SK-N-MC (cell line): ENCODE measurements around the gene H2BK1.

Experiments used
- DNase-seq: peaks from one replicate; pipeline ENCODE4 v3.0.0-alpha.2; 2011; ENCODE audit warnings: low read depth, low spot score
- H3K27ac ChIP-seq: fragments of 200-600 bp; sonication (generic); 2 replicates; pipeline ENCODE4 v1.5.1; 2016; ENCODE audit warnings: mixed run types
- H3K36me3 ChIP-seq: fragments of 200-600 bp; sonication (generic); 2 replicates; pipeline ENCODE4 v1.6.1; 2017; ENCODE audit warnings: antibody characterized with exemption, low read length, mixed read lengths; ENCODE audit not compliant: insufficient read depth
- H3K4me3 ChIP-seq: fragments of 200-600 bp; sonication (generic); 2 replicates; pipeline ENCODE4 v1.5.1; 2016
- H3K9ac ChIP-seq: fragments of 200-600 bp; sonication (generic); 2 replicates; pipeline ENCODE4 v1.8.0; 2017; ENCODE audit warnings: mixed run types, mixed read lengths; ENCODE audit not compliant: insufficient read length
- H3K9me3 ChIP-seq: fragments of 200-600 bp; sonication (generic); 2 replicates; pipeline ENCODE4 v1.6.1; 2017; ENCODE audit warnings: low read depth, mild to moderate bottlenecking, antibody characterized with exemption, low read length, moderate library complexity, mixed read lengths
- EZH2 ChIP-seq: fragments of 200-600 bp; sonication (generic); IDR thresholded peaks from one replicate; pipeline ENCODE4 v1.6.1; 2017; ENCODE audit warnings: antibody characterized with exemption
- FOXP2 ChIP-seq: optimal IDR thresholded peaks from 2 replicates; pipeline ENCODE3; 2011; ENCODE audit warnings: mild to moderate bottlenecking, moderate library complexity; ENCODE audit not compliant: insufficient read depth; ENCODE audit errors: extremely low read length, control extremely low read depth
- POLR2AphosphoS5 ChIP-seq: IDR thresholded peaks from 2 replicates; pipeline ENCODE4 v1.6.1; 2012; ENCODE audit warnings: mild to moderate bottlenecking, low read depth, low read length, borderline replicate concordance

H2BK1 gene

DNA sequence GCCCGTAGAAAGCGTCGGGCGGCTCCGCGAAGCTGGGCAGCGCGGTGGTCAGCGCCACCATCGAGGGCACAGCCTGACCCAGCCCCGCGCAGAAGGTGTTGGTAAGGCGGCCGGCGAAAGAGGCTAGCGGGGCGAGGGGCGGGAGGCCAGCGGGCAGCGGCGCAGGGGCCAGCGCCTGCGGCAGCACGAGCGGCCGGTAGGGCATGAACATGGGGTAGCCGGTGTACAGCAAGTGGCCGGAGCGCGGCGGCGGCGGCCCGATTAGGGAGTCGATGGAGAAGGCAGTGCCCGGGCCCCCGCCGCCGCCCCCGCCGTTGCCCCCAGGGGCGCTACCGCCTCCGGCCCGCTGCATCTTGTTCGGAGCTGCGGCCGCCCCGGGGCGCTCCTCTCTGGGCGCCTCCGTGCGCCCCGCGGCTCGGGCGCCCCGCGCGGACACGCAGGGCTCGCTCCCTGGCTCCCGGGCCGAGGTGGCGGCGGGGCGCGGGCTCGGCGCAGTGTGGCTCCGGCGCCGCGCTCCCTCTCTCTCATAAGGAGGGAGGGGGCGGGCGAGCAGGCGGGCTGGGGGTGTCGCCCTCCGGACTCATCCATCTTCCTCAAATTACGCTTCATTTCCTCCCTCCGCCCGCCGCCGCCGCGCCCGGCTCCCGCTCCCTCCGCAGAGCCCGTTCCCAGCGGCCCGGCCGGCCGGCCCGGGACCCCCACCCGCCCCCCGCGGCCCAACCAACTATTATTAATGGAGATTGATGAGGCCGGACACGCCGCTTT lies 42.9 kb downstream of the H2BK1 start, which contains the start of gene GBX1:
Gene GBX1 (minus strand): TSS at position 498 of the 765 bp plus-strand sequence. CDS start 146 bp downstream, at position 352.
- Histone ChIP-seq H3K27ac (no peak within 1 kb of the TSS), H3K9me3 (no peaks in the 10 kb centered on the region), H3K9ac (no peak within 1 kb of the TSS), H3K4me3 (peak within 1 kb of the TSS; percentile 70), H3K36me3 (no peaks in the 10 kb centered on the region)
- TF ChIP-seq POLR2AphosphoS5 (no peak), EZH2 (peak; percentile 95)
- DNase-seq, result no peak

DNA sequence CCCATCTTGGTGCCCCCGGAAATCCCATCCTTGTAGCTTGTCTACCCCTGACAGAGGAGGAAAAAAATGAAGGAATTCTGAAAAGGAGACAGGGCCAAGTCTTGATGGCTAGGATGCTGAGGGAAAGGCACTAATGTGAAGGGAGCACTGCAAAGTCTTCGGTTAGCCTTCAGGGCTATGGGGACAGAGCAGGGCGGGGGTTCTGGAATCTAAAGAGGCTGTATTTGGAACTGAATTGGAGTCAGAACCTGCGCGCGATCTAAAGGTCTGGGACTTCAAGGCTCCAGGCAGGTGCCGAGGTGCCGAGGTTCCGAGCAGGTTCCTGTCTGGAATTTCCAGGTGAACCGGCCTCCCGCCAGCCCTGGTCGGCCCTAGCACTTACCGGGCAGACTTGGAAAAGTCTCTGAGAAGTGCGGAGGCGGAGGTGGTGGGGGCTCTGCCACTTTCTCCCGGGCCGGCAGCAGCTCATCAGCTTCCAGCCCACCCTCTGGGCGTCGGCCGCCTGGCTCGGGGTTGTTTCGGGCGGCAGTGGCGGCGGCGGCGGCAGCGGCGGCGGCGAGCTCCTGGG lies 43.6 kb downstream of the H2BK1 start:
- DNase-seq, result no peak
- H3K9ac ChIP-seq, result no peak overlapping the region
- H3K36me3 ChIP-seq, result no peaks in the 10 kb centered on the region
- no peak overlapping the region for H3K27ac ChIP-seq
- no peaks in the 10 kb centered on the region for H3K9me3 ChIP-seq
- no peak for TF ChIP-seq POLR2AphosphoS5
- no peak for TF ChIP-seq EZH2
- TF ChIP-seq FOXP2, result no peak
- peak overlapping the region; percentile 70 for H3K4me3 ChIP-seq

DNA sequence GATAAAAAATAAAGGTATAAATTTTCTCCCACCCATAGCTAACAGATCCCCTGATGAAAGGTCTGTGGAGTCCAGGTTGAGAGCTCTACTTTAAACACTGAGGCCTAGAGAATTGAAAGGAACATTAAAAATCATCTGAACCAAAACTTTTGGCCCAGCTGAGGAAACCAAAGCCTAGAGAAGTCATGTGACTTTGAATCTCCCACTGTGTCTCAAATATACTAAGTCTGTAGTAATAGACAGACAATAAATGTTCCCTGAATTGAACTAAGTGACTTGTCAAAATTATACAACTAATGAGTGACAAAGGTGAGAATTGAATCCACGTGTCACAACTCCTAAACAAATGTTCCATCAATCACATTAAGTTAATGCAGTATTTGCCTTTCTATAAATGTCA lies 48.5 kb downstream of the H2BK1 start:
- H3K9ac ChIP-seq, result peak overlapping the region; percentile 51
- H3K9me3 ChIP-seq, result no peaks in the 10 kb centered on the region
- H3K27ac ChIP-seq, result no peak overlapping the region
- DNase-seq, result no peak
- no peaks in the 10 kb centered on the region for H3K36me3 ChIP-seq
- no peak overlapping the region for H3K4me3 ChIP-seq
- no peak for TF ChIP-seq FOXP2
- TF ChIP-seq POLR2AphosphoS5, result no peak
- no peak for TF ChIP-seq EZH2
